ENCODE results near the gene NPY2R.

The NPY2R gene

GRCh38 chr4:155208258-155209054 is at the start of gene NPY2R:
TSS of gene NPY2R (plus strand) at chr4:155208636. CDS start at chr4:155213940, 5,304 bp downstream.
- Histone ChIP-seq H3K4me1 (ENCODE audit: insufficient read depth, insufficient read length) (peaks cover 2% of the 10 kb centered on the region), H3K4me3 (ENCODE audit: insufficient read length, low read depth) (peak within 1 kb of the TSS; percentile 59), H3K27me3 (ENCODE audit: insufficient read depth, insufficient read length) (peaks cover 41% of the 10 kb centered on the region), H3K36me3 (ENCODE audit: insufficient read depth, insufficient read length, low read length) (no peaks in the 10 kb centered on the region), H3K9me3 (ENCODE audit: insufficient read depth, low read length) (no peaks in the 10 kb centered on the region), H3K9ac (ENCODE audit: insufficient read length, low read depth) (peak within 1 kb of the TSS; percentile 70)
- DNase-seq (ENCODE audit: low read depth, low spot score) = peak; percentile 11
- TF ChIP-seq SUZ12 (IDR thresholded peaks at IDR 0.05; ENCODE audit: extremely low read depth, insufficient read depth, insufficient read length) (no peak), ZNF274 (IDR thresholded peaks at IDR 0.05; ENCODE audit: low read depth, low read length) (no peak), YY1 (IDR thresholded peaks at IDR 0.05; ENCODE audit: insufficient read depth, insufficient read length) (no peak)

GRCh38 chr4:155161357-155161756 is 47.1 kb upstream of the NPY2R start:
- no peak for DNase-seq (ENCODE audit: low read depth, low spot score)
- Histone ChIP-seq H3K9ac (ENCODE audit: insufficient read length, low read depth) (no peak overlapping the region), H3K27me3 (ENCODE audit: insufficient read depth, insufficient read length) (no peaks in the 10 kb centered on the region), H3K36me3 (ENCODE audit: insufficient read depth, insufficient read length, low read length) (no peaks in the 10 kb centered on the region), H3K4me3 (ENCODE audit: insufficient read length, low read depth) (no peak overlapping the region), H3K9me3 (ENCODE audit: insufficient read depth, low read length) (no peaks in the 10 kb centered on the region), H3K4me1 (ENCODE audit: insufficient read depth, insufficient read length) (peaks cover 2% of the 10 kb centered on the region)
- TF ChIP-seq SUZ12 (IDR thresholded peaks at IDR 0.05; ENCODE audit: extremely low read depth, insufficient read depth, insufficient read length) (no peak), YY1 (IDR thresholded peaks at IDR 0.05; ENCODE audit: insufficient read depth, insufficient read length) (no peak), ZNF274 (IDR thresholded peaks at IDR 0.05; ENCODE audit: low read depth, low read length) (no peak)

GRCh38 chr4:155164718-155165117 is 43.7 kb upstream of the NPY2R start:
- TF ChIP-seq SUZ12 (IDR thresholded peaks at IDR 0.05; ENCODE audit: extremely low read depth, insufficient read depth, insufficient read length) (no peak), YY1 (IDR thresholded peaks at IDR 0.05; ENCODE audit: insufficient read depth, insufficient read length) (no peak), ZNF274 (IDR thresholded peaks at IDR 0.05; ENCODE audit: low read depth, low read length) (no peak)
- no peak overlapping the region for H3K4me3 ChIP-seq (ENCODE audit: insufficient read length, low read depth)
- no peaks in the 10 kb centered on the region for H3K36me3 ChIP-seq (ENCODE audit: insufficient read depth, insufficient read length, low read length)
- no peak overlapping the region for H3K9ac ChIP-seq (ENCODE audit: insufficient read length, low read depth)
- DNase-seq (ENCODE audit: low read depth, low spot score) = no peak
- H3K27me3 ChIP-seq (ENCODE audit: insufficient read depth, insufficient read length) = no peaks in the 10 kb centered on the region
- no peaks in the 10 kb centered on the region for H3K4me1 ChIP-seq (ENCODE audit: insufficient read depth, insufficient read length)
- H3K9me3 ChIP-seq (ENCODE audit: insufficient read depth, low read length) = no peaks in the 10 kb centered on the region

GRCh38 chr4:155170569-155170968 is 37.9 kb upstream of the NPY2R start:
- H3K36me3 ChIP-seq (ENCODE audit: insufficient read depth, insufficient read length, low read length) = no peaks in the 10 kb centered on the region
- no peaks in the 10 kb centered on the region for H3K9me3 ChIP-seq (ENCODE audit: insufficient read depth, low read length)
- no peaks in the 10 kb centered on the region for H3K4me1 ChIP-seq (ENCODE audit: insufficient read depth, insufficient read length)
- TF ChIP-seq YY1 (IDR thresholded peaks at IDR 0.05; ENCODE audit: insufficient read depth, insufficient read length) (no peak), ZNF274 (IDR thresholded peaks at IDR 0.05; ENCODE audit: low read depth, low read length) (no peak), SUZ12 (IDR thresholded peaks at IDR 0.05; ENCODE audit: extremely low read depth, insufficient read depth, insufficient read length) (no peak)
- H3K9ac ChIP-seq (ENCODE audit: insufficient read length, low read depth) = no peak overlapping the region
- no peak overlapping the region for H3K4me3 ChIP-seq (ENCODE audit: insufficient read length, low read depth)
- DNase-seq (ENCODE audit: low read depth, low spot score) = no peak
- H3K27me3 ChIP-seq (ENCODE audit: insufficient read depth, insufficient read length) = no peaks in the 10 kb centered on the region

GRCh38 chr4:155173371-155173770 is 35.1 kb upstream of the NPY2R start:
- Histone ChIP-seq H3K4me1 (ENCODE audit: insufficient read depth, insufficient read length) (no peaks in the 10 kb centered on the region), H3K36me3 (ENCODE audit: insufficient read depth, insufficient read length, low read length) (no peaks in the 10 kb centered on the region), H3K9ac (ENCODE audit: insufficient read length, low read depth) (no peak overlapping the region), H3K9me3 (ENCODE audit: insufficient read depth, low read length) (no peaks in the 10 kb centered on the region), H3K27me3 (ENCODE audit: insufficient read depth, insufficient read length) (no peaks in the 10 kb centered on the region), H3K4me3 (ENCODE audit: insufficient read length, low read depth) (no peak overlapping the region)
- TF ChIP-seq YY1 (IDR thresholded peaks at IDR 0.05; ENCODE audit: insufficient read depth, insufficient read length) (no peak), ZNF274 (IDR thresholded peaks at IDR 0.05; ENCODE audit: low read depth, low read length) (no peak), SUZ12 (IDR thresholded peaks at IDR 0.05; ENCODE audit: extremely low read depth, insufficient read depth, insufficient read length) (no peak)
- DNase-seq (ENCODE audit: low read depth, low spot score) = no peak

- DNase-seq (ENCODE audit: low read depth, low spot score) = no peak
- no peaks in the 10 kb centered on the region for H3K9me3 ChIP-seq (ENCODE audit: insufficient read depth, low read length)
- TF ChIP-seq YY1 (IDR thresholded peaks at IDR 0.05; ENCODE audit: insufficient read depth, insufficient read length) (no peak), SUZ12 (IDR thresholded peaks at IDR 0.05; ENCODE audit: extremely low read depth, insufficient read depth, insufficient read length) (no peak), ZNF274 (IDR thresholded peaks at IDR 0.05; ENCODE audit: low read depth, low read length) (no peak)
- no peaks in the 10 kb centered on the region for H3K4me1 ChIP-seq (ENCODE audit: insufficient read depth, insufficient read length)
- no peak overlapping the region for H3K9ac ChIP-seq (ENCODE audit: insufficient read length, low read depth)
- H3K4me3 ChIP-seq (ENCODE audit: insufficient read length, low read depth) = no peak overlapping the region
- H3K27me3 ChIP-seq (ENCODE audit: insufficient read depth, insufficient read length) = no peaks in the 10 kb centered on the region
- no peaks in the 10 kb centered on the region for H3K36me3 ChIP-seq (ENCODE audit: insufficient read depth, insufficient read length, low read length)
These were observed 33.8 kb upstream of the NPY2R start for GRCh38 chr4:155174668-155175067.

- DNase-seq (ENCODE audit: low read depth, low spot score) = no peak
These were observed 29.2 kb upstream of the NPY2R start for GRCh38 chr4:155179216-155179615.

More at GRCh38 chr4:155179216-155179615, 29.2 kb upstream of the NPY2R start:
- H3K4me3 ChIP-seq (ENCODE audit: insufficient read length, low read depth) = no peak overlapping the region
- H3K27me3 ChIP-seq (ENCODE audit: insufficient read depth, insufficient read length) = no peaks in the 10 kb centered on the region
- no peaks in the 10 kb centered on the region for H3K9me3 ChIP-seq (ENCODE audit: insufficient read depth, low read length)
- TF ChIP-seq SUZ12 (IDR thresholded peaks at IDR 0.05; ENCODE audit: extremely low read depth, insufficient read depth, insufficient read length) (no peak), ZNF274 (IDR thresholded peaks at IDR 0.05; ENCODE audit: low read depth, low read length) (no peak), YY1 (IDR thresholded peaks at IDR 0.05; ENCODE audit: insufficient read depth, insufficient read length) (no peak)
- no peaks in the 10 kb centered on the region for H3K36me3 ChIP-seq (ENCODE audit: insufficient read depth, insufficient read length, low read length)
- H3K9ac ChIP-seq (ENCODE audit: insufficient read length, low read depth) = no peak overlapping the region
- no peaks in the 10 kb centered on the region for H3K4me1 ChIP-seq (ENCODE audit: insufficient read depth, insufficient read length)
